ENCODE measurements around the gene S1PR5. TPM values are rescaled to one million over a fixed set of nuclear protein-coding genes. Genes with fewer than 3 reads are reported as not detected.
A peak's percentile ranks its signal among the peaks of the same experiment; 100 is the strongest.

Gene S1PR5
- total and polyA plus RNA-seq, 10 of the 15 experiments (the other 5 are each of a cell fraction or from before 2014, with no cell fraction given), result 0.04 TPM; not detected in 9

- TF ChIP-seq SMAD5 (IDR thresholded peaks at IDR 0.05; ENCODE audit: low read depth) (no peak), BACH1 (IDR thresholded peaks at IDR 0.05; ENCODE audit: borderline replicate concordance) (no peak), FOS (IDR thresholded peaks at IDR 0.05; ENCODE audit: borderline replicate concordance, extremely low read depth, insufficient read length) (no peak), USF2 (IDR thresholded peaks at IDR 0.05; ENCODE audit: borderline replicate concordance, low read depth, low read length) (no peak), RAD21 (IDR thresholded peaks at IDR 0.05; ENCODE audit: insufficient read depth, low read depth, low read length) (no peak), HCFC1 (IDR thresholded peaks at IDR 0.05; ENCODE audit: low read length) (no peak), NFYA (IDR thresholded peaks at IDR 0.05; ENCODE audit: borderline replicate concordance, low read depth, low read length) (no peak), FOXK2 (IDR thresholded peaks at IDR 0.05) (no peak), POU2F2 (IDR thresholded peaks at IDR 0.05; ENCODE audit: borderline replicate concordance, low read depth, low read length) (peak; percentile 78; the same call in 2 of the 3 replicates), NKRF (conservative IDR thresholded peaks at IDR 0.05) (no peak), ATF3 (IDR thresholded peaks at IDR 0.05; ENCODE audit: borderline replicate concordance, extremely low read depth, low read depth, low read length) (no peak), RUNX3 (IDR thresholded peaks at IDR 0.05; ENCODE audit: low read length) (peak; percentile 60; the same call in 1 of the 2 replicates)
Observed at GRCh38 chr19:10550336-10550735, 33.1 kb upstream of the S1PR5 start (continued).

Data from GM12878 (cell line).